ENCODE data around the gene SARS1.

- TF ChIP-seq EZH2 (IDR thresholded peaks at IDR 0.05; ENCODE audit: insufficient read depth, poor library complexity, severe bottlenecking), result no peak
- no peak for TF ChIP-seq EZH2phosphoT487 (IDR thresholded peaks at IDR 0.05; ENCODE audit: insufficient read depth, low read depth)
Measured at GRCh38 chr1:109235137-109235536, 21.4 kb downstream of the SARS1 start.
